ENCODE results near the gene TMA16.

DNA sequence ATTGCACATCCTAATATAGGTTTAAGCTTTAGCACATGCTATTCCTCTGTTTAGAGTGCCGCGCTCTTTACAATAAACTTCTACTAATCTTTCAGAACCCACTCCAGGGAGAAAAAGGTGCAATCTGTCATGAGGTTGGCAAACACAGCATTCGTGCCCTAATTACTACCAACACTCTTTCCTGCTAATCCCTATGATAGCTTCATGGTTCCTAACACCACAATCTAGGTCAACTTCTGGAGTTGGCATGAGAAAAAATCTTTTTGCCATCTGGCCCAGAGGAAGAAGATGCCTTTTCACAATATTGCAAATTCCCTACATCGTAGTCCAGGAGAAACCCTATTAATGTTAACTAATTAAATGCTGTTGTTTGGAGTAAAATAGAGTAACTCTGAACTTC lies 39.6 kb downstream of the TMA16 start:
- TF ChIP-seq, protein P1, sequence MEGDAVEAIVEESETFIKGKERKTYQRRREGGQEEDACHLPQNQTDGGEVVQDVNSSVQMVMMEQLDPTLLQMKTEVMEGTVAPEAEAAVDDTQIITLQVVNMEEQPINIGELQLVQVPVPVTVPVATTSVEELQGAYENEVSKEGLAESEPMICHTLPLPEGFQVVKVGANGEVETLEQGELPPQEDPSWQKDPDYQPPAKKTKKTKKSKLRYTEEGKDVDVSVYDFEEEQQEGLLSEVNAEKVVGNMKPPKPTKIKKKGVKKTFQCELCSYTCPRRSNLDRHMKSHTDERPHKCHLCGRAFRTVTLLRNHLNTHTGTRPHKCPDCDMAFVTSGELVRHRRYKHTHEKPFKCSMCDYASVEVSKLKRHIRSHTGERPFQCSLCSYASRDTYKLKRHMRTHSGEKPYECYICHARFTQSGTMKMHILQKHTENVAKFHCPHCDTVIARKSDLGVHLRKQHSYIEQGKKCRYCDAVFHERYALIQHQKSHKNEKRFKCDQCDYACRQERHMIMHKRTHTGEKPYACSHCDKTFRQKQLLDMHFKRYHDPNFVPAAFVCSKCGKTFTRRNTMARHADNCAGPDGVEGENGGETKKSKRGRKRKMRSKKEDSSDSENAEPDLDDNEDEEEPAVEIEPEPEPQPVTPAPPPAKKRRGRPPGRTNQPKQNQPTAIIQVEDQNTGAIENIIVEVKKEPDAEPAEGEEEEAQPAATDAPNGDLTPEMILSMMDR (IDR thresholded peaks at IDR 0.05): no peak
- TF ChIP-seq POLR2A (IDR thresholded peaks at IDR 0.05): no peak

Data from stomach (tissue), 4 donors.